ENCODE measurements around the gene MAP3K2. TPM values are rescaled to one million over a fixed set of nuclear protein-coding genes. Genes with fewer than 3 reads are reported as not detected.
A peak's percentile ranks its signal among the peaks of the same experiment; 100 is the strongest.

The MAP3K2 gene
- total RNA-seq, 1 donor from 2014 or later, result 47.7 TPM

GRCh38 chr2:127414638-127415592, 27.1 kb upstream of the MAP3K2 start:
- Histone ChIP-seq H3K4me1 (peaks cover 8 to 44% of the 10 kb centered on the region in 2 donors), H3K27me3 (no peaks in the 10 kb centered on the region), H3K36me3 (no peaks in the 10 kb centered on the region), H3K27ac (peak overlapping the region in 1 of 2 donors; percentile 19), H3K9me3 (no peaks in the 10 kb centered on the region), H3K4me3 (no peak overlapping the region)
- intact Hi-C loops (cut with DNase I), result loop anchor here (5.0 to 10.0 kb wide), 3 partner anchors 43 to 280 kb away; partner anchors contain the start of gene IWS1
- no peak for TF ChIP-seq CTCF (IDR thresholded peaks at IDR 0.05)
- peak in 1 of 2 donors; percentile 61 for DNase-seq (ENCODE audit: low spot score in 2 of 2)

GRCh38 chr2:127413782-127414637, 26.2 kb upstream of the MAP3K2 start:
- H3K4me1 ChIP-seq, result peaks cover 8 to 47% of the 10 kb centered on the region in 2 donors
- H3K27ac ChIP-seq, result peak overlapping the region in 1 of 2 donors; percentile 42
- H3K27me3 ChIP-seq, result no peaks in the 10 kb centered on the region
- H3K9me3 ChIP-seq, result no peaks in the 10 kb centered on the region
- DNase-seq (ENCODE audit: low spot score in 2 of 2), result no peak
- intact Hi-C loops (cut with DNase I), result loop anchor here (5.0 to 10.0 kb wide), 2 partner anchors 113 to 281 kb away; partner anchors contain the start of gene IWS1
- no peak for TF ChIP-seq CTCF (IDR thresholded peaks at IDR 0.05)
- H3K36me3 ChIP-seq, result no peaks in the 10 kb centered on the region
- H3K4me3 ChIP-seq, result no peak overlapping the region

- H3K27me3 ChIP-seq, result no peaks in the 10 kb centered on the region
- peaks cover 12 to 55% of the 10 kb centered on the region in 2 donors for H3K4me1 ChIP-seq
- H3K36me3 ChIP-seq, result no peaks in the 10 kb centered on the region
- intact Hi-C loops (cut with DNase I), result loop anchor here (5.0 to 10.0 kb wide), 2 partner anchors 114 to 282 kb away; partner anchors contain the start of gene IWS1
- TF ChIP-seq CTCF (IDR thresholded peaks at IDR 0.05), result no peak
- no peaks in the 10 kb centered on the region for H3K9me3 ChIP-seq
- peak overlapping the region; percentile 7 to 42 for H3K27ac ChIP-seq
- H3K4me3 ChIP-seq, result no peak overlapping the region
- DNase-seq (ENCODE audit: low spot score in 2 of 2), result no peak
These were observed 25.4 kb upstream of the MAP3K2 start for GRCh38 chr2:127413200-127413599.

GRCh38 chr2:127411653-127412369, 24.0 kb upstream of the MAP3K2 start:
- H3K4me1 ChIP-seq, result peaks cover 19 to 64% of the 10 kb centered on the region in 2 donors
- no peaks in the 10 kb centered on the region for H3K9me3 ChIP-seq
- H3K36me3 ChIP-seq, result no peaks in the 10 kb centered on the region
- H3K4me3 ChIP-seq, result no peak overlapping the region
- intact Hi-C loops (cut with DNase I), result loop anchor here (5.0 to 10.0 kb wide), 2 partner anchors 115 to 283 kb away; partner anchors contain the start of gene IWS1
- no peak for TF ChIP-seq CTCF (IDR thresholded peaks at IDR 0.05)
- H3K27me3 ChIP-seq, result no peaks in the 10 kb centered on the region
- H3K27ac ChIP-seq, result peak overlapping the region; percentile 9 to 93
- peak in 1 of 2 donors; percentile 72 for DNase-seq (ENCODE audit: low spot score in 2 of 2)

Data from ascending aorta (tissue), 2 donors.